Endodermal cell (in vitro differentiated cells): ENCODE data around the gene FANK1. TPM values are rescaled to one million over a fixed set of nuclear protein-coding genes. Genes with fewer than 3 reads are reported as not detected.
A peak's percentile ranks its signal among the peaks of the same experiment; 100 is the strongest.

Experiments used
- DNase-seq: peaks from one replicate; pipeline ENCODE4 v3.0.0-alpha.2; 2017
- H3K27ac ChIP-seq: 2 replicates; pipeline ENCODE4 v1.5.1; 2013; ENCODE audit warnings: mild to moderate bottlenecking, low read depth, low read length, moderate library complexity
- H3K27me3 ChIP-seq: 2 replicates; pipeline ENCODE4 v1.6.1; 2013; ENCODE audit warnings: mild to moderate bottlenecking, low read length, moderate library complexity; ENCODE audit not compliant: insufficient read depth, control insufficient read depth, poor library complexity, severe bottlenecking
- H3K36me3 ChIP-seq: 2 replicates; pipeline ENCODE4 v1.7.0; 2013; ENCODE audit warnings: mild to moderate bottlenecking, low read length, moderate library complexity; ENCODE audit not compliant: control insufficient read depth, insufficient read depth
- H3K4me1 ChIP-seq: one replicate; pipeline ENCODE4 v1.7.0; 2013; ENCODE audit warnings: low read length; ENCODE audit not compliant: control insufficient read depth, insufficient read depth
- H3K4me3 ChIP-seq: 2 replicates; pipeline ENCODE4 v1.5.1; 2013; ENCODE audit warnings: mild to moderate bottlenecking, low read length, moderate library complexity
- H3K9ac ChIP-seq: 2 replicates; pipeline ENCODE4 v1.6.1; 2013; ENCODE audit warnings: mild to moderate bottlenecking, low read length, moderate library complexity; ENCODE audit not compliant: poor library complexity, severe bottlenecking; ENCODE audit errors: extremely low read depth
- H3K9me3 ChIP-seq: 2 replicates; pipeline ENCODE4 v1.6.1; 2013; ENCODE audit warnings: mild to moderate bottlenecking, low read length, moderate library complexity; ENCODE audit not compliant: control insufficient read depth
- H3K27ac Mint-ChIP-seq: 2 replicates; pipeline ENCODE4 v1.8.0; 2020; ENCODE audit warnings: mixed read lengths
- H3K27me3 Mint-ChIP-seq: 2 replicates; pipeline ENCODE4 v1.8.0; 2021; ENCODE audit warnings: mild to moderate bottlenecking, mixed read lengths; ENCODE audit not compliant: insufficient read depth
- H3K36me3 Mint-ChIP-seq: 2 replicates; pipeline ENCODE4 v1.8.0; 2020; ENCODE audit warnings: low read depth, mixed read lengths
- H3K4me1 Mint-ChIP-seq: 2 replicates; pipeline ENCODE4 v1.8.0; 2020; ENCODE audit warnings: mixed read lengths
- H3K4me3 Mint-ChIP-seq: 2 replicates; pipeline ENCODE4 v1.8.0; 2020; ENCODE audit warnings: mild to moderate bottlenecking, moderate library complexity, mixed read lengths
- H3K9me3 Mint-ChIP-seq: 2 replicates; pipeline ENCODE4 v1.8.0; 2020; ENCODE audit warnings: mild to moderate bottlenecking, mixed read lengths
- CTCF ChIP-seq: fragments of 200-600 bp; sonication (generic); conservative IDR thresholded peaks from 2 replicates; pipeline ENCODE4 v1.5.0; 2021; ENCODE audit warnings: antibody characterized with exemption, mild to moderate bottlenecking
- WGBS, 2 experiments: methylation state at CpG; one replicate each; pipeline versions ENCODE4 v1.1.5 to v1.1.7; 2013; ENCODE audit warnings: missing lambda C conversion rate in 2 of 2, mixed read lengths in 1 of 2; ENCODE audit not compliant: insufficient coverage in 1 of 2, insufficient read length in 1 of 2; 5-methylcytosine and 5-hydroxymethylcytosine counted together
- total RNA-seq, 2 donors: library from RNA; stranded (reverse); fragmentation: NEBNext Ultra II Directional in 1 of 2; extraction: Animal tissue kit (Norgen Biotek cat#: 25700) in 1 of 2; gene quantifications; 2 replicates in 1 of 2; 3 replicates in 1 of 2; pipeline ENCODE4 v1.2.1, GENCODE V29; 2021

FANK1 gene
- total RNA-seq, 2 donors from 2014 or later, result 7.7 to 10.0 TPM

- H3K4me1 Mint-ChIP-seq, result peaks cover 16% of the 10 kb centered on the region
Observed at GRCh38 chr10:125992254-125992653, 95.9 kb downstream of the FANK1 start.

DNA sequence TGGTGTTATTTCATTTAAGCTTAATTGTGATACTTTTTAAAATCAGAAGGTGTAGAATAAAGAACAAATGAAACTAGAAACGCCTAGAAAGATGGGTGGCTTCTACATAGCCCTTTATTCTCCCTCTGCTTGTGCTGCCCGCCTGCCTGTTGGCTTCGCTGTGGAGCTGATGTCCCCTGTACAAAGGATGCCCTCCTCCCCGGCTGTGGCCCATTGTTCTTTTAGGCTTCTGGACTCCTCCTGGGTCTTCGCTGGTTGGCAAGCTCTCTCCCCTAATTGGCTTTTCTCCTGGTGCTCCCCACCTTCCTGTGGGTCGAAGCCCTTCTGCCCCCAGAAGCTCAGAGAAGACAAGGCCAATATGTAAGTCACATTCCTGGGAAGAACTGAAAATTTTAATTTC is 98.2 kb downstream of the FANK1 start:
- Mint-ChIP-seq H3K4me3 (no peak overlapping the region), H3K36me3 (peaks cover 9% of the 10 kb centered on the region), H3K27ac (no peak overlapping the region), H3K27me3 (peaks cover 9% of the 10 kb centered on the region), H3K9me3 (peaks cover 6% of the 10 kb centered on the region), H3K4me1 (peaks cover 16% of the 10 kb centered on the region)
- 74 to 94% methylated on average over 3 to 6 of the region's 6 CpGs for WGBS, 2 experiments
- no peak for DNase-seq
- Histone ChIP-seq H3K27ac (no peak overlapping the region), H3K4me1 (peaks cover 2% of the 10 kb centered on the region), H3K4me3 (no peak overlapping the region), H3K27me3 (no peaks in the 10 kb centered on the region), H3K9ac (no peak overlapping the region), H3K9me3 (no peaks in the 10 kb centered on the region), H3K36me3 (no peaks in the 10 kb centered on the region)
- no peak for TF ChIP-seq CTCF

More at GRCh38 chr10:125992254-125992653, 95.9 kb downstream of the FANK1 start:
- Histone ChIP-seq H3K4me1 (peaks cover 2% of the 10 kb centered on the region), H3K36me3 (no peaks in the 10 kb centered on the region), H3K27me3 (no peaks in the 10 kb centered on the region), H3K9me3 (no peaks in the 10 kb centered on the region), H3K4me3 (no peak overlapping the region), H3K27ac (no peak overlapping the region), H3K9ac (no peak overlapping the region)
- Mint-ChIP-seq H3K4me3 (no peak overlapping the region), H3K27ac (peak overlapping the region; percentile 33), H3K36me3 (peaks cover 13% of the 10 kb centered on the region), H3K9me3 (peaks cover 9% of the 10 kb centered on the region), H3K27me3 (peaks cover 12% of the 10 kb centered on the region)
- WGBS, 2 experiments, result 56 to 57% methylated on average over 5 to 7 of the region's 7 CpGs
- no peak for TF ChIP-seq CTCF
- peak; percentile 58 for DNase-seq

GRCh38 chr10:125995726-125996304 is 99.5 kb downstream of the FANK1 start:
- Histone ChIP-seq H3K9ac (no peak overlapping the region), H3K4me3 (no peak overlapping the region), H3K27ac (no peak overlapping the region), H3K4me1 (peaks cover 2% of the 10 kb centered on the region), H3K36me3 (no peaks in the 10 kb centered on the region), H3K9me3 (no peaks in the 10 kb centered on the region), H3K27me3 (no peaks in the 10 kb centered on the region)
- peaks cover 16% of the 10 kb centered on the region for H3K4me1 Mint-ChIP-seq
- 87 to 93% methylated on average over 3 to 8 of the region's 9 CpGs for WGBS, 2 experiments
- DNase-seq, result no peak
- TF ChIP-seq CTCF, result no peak
- H3K4me3 Mint-ChIP-seq, result no peak overlapping the region
- H3K36me3 Mint-ChIP-seq, result no peaks in the 10 kb centered on the region
- H3K9me3 Mint-ChIP-seq, result no peaks in the 10 kb centered on the region
- no peak overlapping the region for H3K27ac Mint-ChIP-seq
- H3K27me3 Mint-ChIP-seq, result peaks cover 4% of the 10 kb centered on the region
